ENCODE results near the gene TMPRSS2. TPM values are rescaled to one million over a fixed set of nuclear protein-coding genes. Genes with fewer than 3 reads are reported as not detected.

The TMPRSS2 gene
- total and polyA plus RNA-seq, 2 donors (not counting 3 experiments of a cell fraction or from before 2014, with no cell fraction given): not detected

GRCh38 chr21:41500363-41500762 is 7.6 kb downstream of the TMPRSS2 start:
- Histone ChIP-seq H4K20me1 (replicated peaks; ENCODE audit: control insufficient read depth, extremely low read depth, insufficient read depth, low read length) (no peaks in the 10 kb centered on the region), H3K4me2 (ENCODE audit: insufficient read depth, low read length) (no peak overlapping the region), H3K27me3 (ENCODE audit: control insufficient read depth in 2 of 2, insufficient read depth in 2 of 2, low read length in 2 of 2) (no peaks in the 10 kb centered on the region), H3K9me3 (replicated peaks; ENCODE audit: control insufficient read depth, insufficient read depth, low read length) (no peaks in the 10 kb centered on the region), H3K36me3 (ENCODE audit: control insufficient read depth in 2 of 2, extremely low read depth in 1 of 2, insufficient read depth in 2 of 2, low read length in 2 of 2) (no peaks in the 10 kb centered on the region), H3K79me2 (ENCODE audit: control insufficient read depth, insufficient read depth, low read length) (no peaks in the 10 kb centered on the region), H3K4me3 (replicated peaks in 1 of 3; ENCODE audit: insufficient read depth in 1 of 3, low read depth in 1 of 3, low read length in 3 of 3) (no peak overlapping the region), H3K4me1 (ENCODE audit: control insufficient read depth, extremely low read depth, insufficient read depth, low read length) (no peaks in the 10 kb centered on the region), H3K9ac (replicated peaks; ENCODE audit: extremely low read depth, insufficient read depth, low read length) (no peak overlapping the region), H2AFZ (ENCODE audit: low read depth, low read length) (no peak overlapping the region), H3K27ac (ENCODE audit: insufficient read depth, low read depth, low read length) (no peak overlapping the region), H3K9me1 (replicated peaks; ENCODE audit: control insufficient read depth, extremely low read depth, insufficient read depth, low read length) (no peaks in the 10 kb centered on the region)
- BruUV-seq (replicated peaks): no TSS peak
- intact Hi-C loops (cut with micrococcal nuclease): no loop called here
- POLR2A ChIA-PET: no interaction called here
- no peak for DNase-seq (ENCODE audit: low read depth, low spot score)
- dilution Hi-C loops (cut with MboI; ENCODE audit: extremely low pct_ligation_motif_present, low sequenced_read_pairs): no loop called here
- CTCF ChIA-PET: no interaction called here
- no peak for FAIRE-seq
- TF ChIP-seq MYC (IDR thresholded peaks at IDR 0.05; ENCODE audit: low read depth, low read length): no peak
- no peak for TF ChIP-seq MAX (IDR thresholded peaks at IDR 0.05; ENCODE audit: insufficient read depth, insufficient read length)
- TF ChIP-seq EZH2 (IDR thresholded peaks at IDR 0.05; ENCODE audit: borderline replicate concordance, low read depth, low read length, severe bottlenecking): no peak
- TF ChIP-seq GATA2 (IDR thresholded peaks at IDR 0.05; ENCODE audit: insufficient read depth, insufficient read length, low read depth, low read length): no peak
- TF ChIP-seq, protein P1, sequence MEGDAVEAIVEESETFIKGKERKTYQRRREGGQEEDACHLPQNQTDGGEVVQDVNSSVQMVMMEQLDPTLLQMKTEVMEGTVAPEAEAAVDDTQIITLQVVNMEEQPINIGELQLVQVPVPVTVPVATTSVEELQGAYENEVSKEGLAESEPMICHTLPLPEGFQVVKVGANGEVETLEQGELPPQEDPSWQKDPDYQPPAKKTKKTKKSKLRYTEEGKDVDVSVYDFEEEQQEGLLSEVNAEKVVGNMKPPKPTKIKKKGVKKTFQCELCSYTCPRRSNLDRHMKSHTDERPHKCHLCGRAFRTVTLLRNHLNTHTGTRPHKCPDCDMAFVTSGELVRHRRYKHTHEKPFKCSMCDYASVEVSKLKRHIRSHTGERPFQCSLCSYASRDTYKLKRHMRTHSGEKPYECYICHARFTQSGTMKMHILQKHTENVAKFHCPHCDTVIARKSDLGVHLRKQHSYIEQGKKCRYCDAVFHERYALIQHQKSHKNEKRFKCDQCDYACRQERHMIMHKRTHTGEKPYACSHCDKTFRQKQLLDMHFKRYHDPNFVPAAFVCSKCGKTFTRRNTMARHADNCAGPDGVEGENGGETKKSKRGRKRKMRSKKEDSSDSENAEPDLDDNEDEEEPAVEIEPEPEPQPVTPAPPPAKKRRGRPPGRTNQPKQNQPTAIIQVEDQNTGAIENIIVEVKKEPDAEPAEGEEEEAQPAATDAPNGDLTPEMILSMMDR (IDR thresholded peaks at IDR 0.05; ENCODE audit: extremely low read depth in 1 of 2, insufficient read depth in 1 of 2, low read depth in 1 of 2, low read length in 2 of 2): no peak
- no peak for TF ChIP-seq POLR2A (IDR thresholded peaks at IDR 0.05; ENCODE audit: low read depth, low read length)
- no peak for TF ChIP-seq FOS (IDR thresholded peaks at IDR 0.05; ENCODE audit: borderline replicate concordance, insufficient read depth, low read length)
- TF ChIP-seq JUN (IDR thresholded peaks at IDR 0.05; ENCODE audit: borderline replicate concordance, insufficient read depth, insufficient read length, low read depth): no peak

Measured in endothelial cell of umbilical vein (primary cell).